PC-9 (cell line): ENCODE results near the gene WWC2. TPM values are rescaled to one million over a fixed set of nuclear protein-coding genes. Genes with fewer than 3 reads are reported as not detected.

Experiments
- BruUV-seq: library from RNA; stranded (reverse); fragments of 400-500 nt; replicated peaks from 2 replicates; lab custom pipeline; 2021; lab: Mats Ljungman, UMichigan
- CTCF ChIA-PET: fragments of 300-600 bp; sonication (Branson Sonifier 250); formaldehyde crosslinking; loops from one replicate; lab custom pipeline; 2022; ENCODE audit warnings: antibody characterized with exemption; lab: Charles Lee
- POLR2A ChIA-PET: fragments of 300-600 bp; sonication (Branson Sonifier 250); formaldehyde crosslinking; loops from one replicate; lab custom pipeline; 2022; ENCODE audit warnings: antibody characterized with exemption; ENCODE audit not compliant: unreplicated experiment; lab: Charles Lee
- DNase-seq, 2 experiments: peaks; one replicate each; pipeline versions ENCODE4 v3.0.0 to v3.0.0-alpha.2; 2015 to 2022; ENCODE audit warnings: mixed read lengths in 1 of 2
- H2AFZ ChIP-seq: fragments of 200-600 bp; sonication (generic); 2 replicates; pipeline ENCODE4 v1.8.1; 2017; ENCODE audit warnings: antibody characterized with exemption
- H3F3A ChIP-seq: fragments of 200-600 bp; sonication (generic); 2 replicates; pipeline ENCODE4 v1.8.1; 2017; ENCODE audit warnings: antibody characterized with exemption, mild to moderate bottlenecking, low read depth; ENCODE audit not compliant: insufficient read depth
- H3K27ac ChIP-seq: fragments of 200-600 bp; sonication (generic); 2 replicates; pipeline ENCODE4 v1.6.1; 2016; ENCODE audit warnings: mixed run types
- H3K27me3 ChIP-seq: fragments of 200-600 bp; sonication (generic); 2 replicates; pipeline ENCODE4 v1.6.1; 2016; ENCODE audit warnings: low read depth, mixed run types; ENCODE audit not compliant: insufficient read depth
- H3K36me3 ChIP-seq: fragments of 200-600 bp; sonication (generic); 2 replicates; pipeline ENCODE4 v1.6.1; 2016; ENCODE audit warnings: low read depth, mixed run types
- H3K4me1 ChIP-seq: fragments of 200-600 bp; sonication (generic); replicated peaks from 2 replicates; pipeline ENCODE4 v1.6.1; 2016; ENCODE audit warnings: mixed run types; ENCODE audit not compliant: insufficient read depth
- H3K4me2 ChIP-seq: fragments of 200-600 bp; sonication (generic); 2 replicates; pipeline ENCODE4 v1.6.1; 2017; ENCODE audit warnings: mixed run types
- H3K4me3 ChIP-seq: fragments of 200-600 bp; sonication (generic); 2 replicates; pipeline ENCODE4 v1.6.1; 2016; ENCODE audit warnings: mixed run types
- H3K79me2 ChIP-seq: fragments of 200-600 bp; sonication (generic); 2 replicates; pipeline ENCODE4 v1.6.1; 2017; ENCODE audit warnings: low read depth, mixed run types
- H3K9me2 ChIP-seq: fragments of 200-600 bp; sonication (generic); 2 replicates; pipeline ENCODE4 v1.8.1; 2017; ENCODE audit warnings: mild to moderate bottlenecking; ENCODE audit not compliant: insufficient read depth
- H3K9me3 ChIP-seq: fragments of 200-600 bp; sonication (generic); 2 replicates; pipeline ENCODE4 v1.8.1; 2016; ENCODE audit warnings: low read depth; ENCODE audit not compliant: insufficient read depth
- H4K20me1 ChIP-seq: fragments of 200-600 bp; sonication (generic); 2 replicates; pipeline ENCODE4 v1.8.1; 2017; ENCODE audit not compliant: insufficient read depth
- CTCF ChIP-seq: fragments of 200-600 bp; sonication (generic); conservative IDR thresholded peaks from 2 replicates; pipeline ENCODE4 v1.6.1; 2017; ENCODE audit warnings: mixed run types, antibody characterized with exemption, mild to moderate bottlenecking, moderate library complexity
- EZH2 ChIP-seq: fragments of 200-600 bp; sonication (generic); IDR thresholded peaks from 2 replicates; pipeline ENCODE4 v1.8.0; 2017; ENCODE audit warnings: antibody characterized with exemption, low read depth
- intact Hi-C: fragments of 100-400 bp; cut with micrococcal nuclease; formaldehyde crosslinking; loops from one replicate; pipeline ENCODE4 v1.10.0; 2022; ENCODE audit not compliant: unreplicated experiment
- total RNA-seq: library from RNA; stranded (reverse); gene quantifications from 2 replicates; pipeline ENCODE4 v1.2.3, GENCODE V29; 2021

The WWC2 gene
- total RNA-seq, 1 experiment from 2014 or later = 42.3 TPM

- Histone ChIP-seq H3K27ac (no peak overlapping the region), H3K9me3 (no peaks in the 10 kb centered on the region), H3K27me3 (no peaks in the 10 kb centered on the region), H3F3A (no peaks in the 10 kb centered on the region), H3K9me2 (no peaks in the 10 kb centered on the region), H2AFZ (no peak overlapping the region), H3K79me2 (no peaks in the 10 kb centered on the region), H3K4me1 (no peaks in the 10 kb centered on the region), H3K36me3 (no peaks in the 10 kb centered on the region), H3K4me3 (no peak overlapping the region), H4K20me1 (no peaks in the 10 kb centered on the region), H3K4me2 (no peak overlapping the region)
- intact Hi-C loops = no loop called here
- DNase-seq = no peak
- CTCF ChIA-PET = no interaction called here
- POLR2A ChIA-PET = no interaction called here
- BruUV-seq = no TSS peak
- no peak for TF ChIP-seq EZH2
- no peak for TF ChIP-seq CTCF
Measured at GRCh38 chr4:183328832-183329231, 229.8 kb downstream of the WWC2 start.

- no peaks in the 10 kb centered on the region for H3F3A ChIP-seq
- H3K4me2 ChIP-seq = no peak overlapping the region
- H3K9me2 ChIP-seq = no peaks in the 10 kb centered on the region
- no peaks in the 10 kb centered on the region for H4K20me1 ChIP-seq
- DNase-seq = no peak
- H3K36me3 ChIP-seq = no peaks in the 10 kb centered on the region
- no peaks in the 10 kb centered on the region for H3K4me1 ChIP-seq
- no peak for TF ChIP-seq CTCF
- TF ChIP-seq EZH2 = no peak
- BruUV-seq = no TSS peak
- no peaks in the 10 kb centered on the region for H3K79me2 ChIP-seq
- no peaks in the 10 kb centered on the region for H3K27me3 ChIP-seq
- CTCF ChIA-PET = interaction anchor here (0.7 kb wide), 1 partner anchor 18 kb away, joined by 4 read pairs; no protein-coding TSS in a partner anchor
- no peak overlapping the region for H2AFZ ChIP-seq
- no peak overlapping the region for H3K4me3 ChIP-seq
- intact Hi-C loops = no loop called here
- POLR2A ChIA-PET = no interaction called here
- no peak overlapping the region for H3K27ac ChIP-seq
- H3K9me3 ChIP-seq = no peaks in the 10 kb centered on the region
Measured at GRCh38 chr4:183329244-183329643, 230.2 kb downstream of the WWC2 start.

GRCh38 chr4:183329954-183330742, 231.1 kb downstream of the WWC2 start:
- no peak for TF ChIP-seq CTCF
- no peak for TF ChIP-seq EZH2
- Histone ChIP-seq H3K36me3 (no peaks in the 10 kb centered on the region), H3K4me2 (no peak overlapping the region), H3K27me3 (no peaks in the 10 kb centered on the region), H3K27ac (no peak overlapping the region), H2AFZ (no peak overlapping the region), H3K4me1 (no peaks in the 10 kb centered on the region), H3F3A (0 out of 2 replicates have a peak, but pooled peaks cover 2% of the 10 kb centered on the region), H3K9me2 (no peaks in the 10 kb centered on the region), H3K4me3 (no peak overlapping the region), H3K9me3 (no peaks in the 10 kb centered on the region), H4K20me1 (no peaks in the 10 kb centered on the region), H3K79me2 (no peaks in the 10 kb centered on the region)
- no TSS peak for BruUV-seq
- DNase-seq = no peak
- intact Hi-C loops = no loop called here
- ChIA-PET CTCF (interaction anchor here (0.7 kb wide), 1 partner anchor 17 kb away, joined by 4 read pairs; no protein-coding TSS in a partner anchor), POLR2A (no interaction called here)
